PC-9 (cell line): ENCODE measurements around the gene GCSAML. TPM values are rescaled to one million over a fixed set of nuclear protein-coding genes. Genes with fewer than 3 reads are reported as not detected.

Source experiments
- BruUV-seq: library from RNA; stranded (reverse); fragments of 400-500 nt; replicated peaks from 2 replicates; lab custom pipeline; 2021; lab: Mats Ljungman, UMichigan
- CTCF ChIA-PET: fragments of 300-600 bp; sonication (Branson Sonifier 250); formaldehyde crosslinking; loops from one replicate; lab custom pipeline; 2022; ENCODE audit warnings: antibody characterized with exemption; lab: Charles Lee
- POLR2A ChIA-PET: fragments of 300-600 bp; sonication (Branson Sonifier 250); formaldehyde crosslinking; loops from one replicate; lab custom pipeline; 2022; ENCODE audit warnings: antibody characterized with exemption; ENCODE audit not compliant: unreplicated experiment; lab: Charles Lee
- DNase-seq, 2 experiments: peaks; one replicate each; pipeline versions ENCODE4 v3.0.0 to v3.0.0-alpha.2; 2015 to 2022; ENCODE audit warnings: mixed read lengths in 1 of 2
- H2AFZ ChIP-seq: fragments of 200-600 bp; sonication (generic); 2 replicates; pipeline ENCODE4 v1.8.1; 2017; ENCODE audit warnings: antibody characterized with exemption
- H3F3A ChIP-seq: fragments of 200-600 bp; sonication (generic); 2 replicates; pipeline ENCODE4 v1.8.1; 2017; ENCODE audit warnings: antibody characterized with exemption, mild to moderate bottlenecking, low read depth; ENCODE audit not compliant: insufficient read depth
- H3K27ac ChIP-seq: fragments of 200-600 bp; sonication (generic); 2 replicates; pipeline ENCODE4 v1.6.1; 2016; ENCODE audit warnings: mixed run types
- H3K27me3 ChIP-seq: fragments of 200-600 bp; sonication (generic); 2 replicates; pipeline ENCODE4 v1.6.1; 2016; ENCODE audit warnings: low read depth, mixed run types; ENCODE audit not compliant: insufficient read depth
- H3K36me3 ChIP-seq: fragments of 200-600 bp; sonication (generic); 2 replicates; pipeline ENCODE4 v1.6.1; 2016; ENCODE audit warnings: low read depth, mixed run types
- H3K4me1 ChIP-seq: fragments of 200-600 bp; sonication (generic); replicated peaks from 2 replicates; pipeline ENCODE4 v1.6.1; 2016; ENCODE audit warnings: mixed run types; ENCODE audit not compliant: insufficient read depth
- H3K4me2 ChIP-seq: fragments of 200-600 bp; sonication (generic); 2 replicates; pipeline ENCODE4 v1.6.1; 2017; ENCODE audit warnings: mixed run types
- H3K4me3 ChIP-seq: fragments of 200-600 bp; sonication (generic); 2 replicates; pipeline ENCODE4 v1.6.1; 2016; ENCODE audit warnings: mixed run types
- H3K79me2 ChIP-seq: fragments of 200-600 bp; sonication (generic); 2 replicates; pipeline ENCODE4 v1.6.1; 2017; ENCODE audit warnings: low read depth, mixed run types
- H3K9me2 ChIP-seq: fragments of 200-600 bp; sonication (generic); 2 replicates; pipeline ENCODE4 v1.8.1; 2017; ENCODE audit warnings: mild to moderate bottlenecking; ENCODE audit not compliant: insufficient read depth
- H3K9me3 ChIP-seq: fragments of 200-600 bp; sonication (generic); 2 replicates; pipeline ENCODE4 v1.8.1; 2016; ENCODE audit warnings: low read depth; ENCODE audit not compliant: insufficient read depth
- H4K20me1 ChIP-seq: fragments of 200-600 bp; sonication (generic); 2 replicates; pipeline ENCODE4 v1.8.1; 2017; ENCODE audit not compliant: insufficient read depth
- EZH2 ChIP-seq: fragments of 200-600 bp; sonication (generic); IDR thresholded peaks from 2 replicates; pipeline ENCODE4 v1.8.0; 2017; ENCODE audit warnings: antibody characterized with exemption, low read depth
- intact Hi-C: fragments of 100-400 bp; cut with micrococcal nuclease; formaldehyde crosslinking; loops from one replicate; pipeline ENCODE4 v1.10.0; 2022; ENCODE audit not compliant: unreplicated experiment
- total RNA-seq: library from RNA; stranded (reverse); gene quantifications from 2 replicates; pipeline ENCODE4 v1.2.3, GENCODE V29; 2021
- TF ChIP-seq, protein P1 (sequence below): fragments of 200-600 bp; sonication (generic); conservative IDR thresholded peaks from 2 replicates; pipeline ENCODE4 v1.6.1; 2017; ENCODE audit warnings: mixed run types, antibody characterized with exemption, mild to moderate bottlenecking, moderate library complexity

Gene GCSAML
- total RNA-seq, 1 experiment from 2014 or later = not detected

DNA sequence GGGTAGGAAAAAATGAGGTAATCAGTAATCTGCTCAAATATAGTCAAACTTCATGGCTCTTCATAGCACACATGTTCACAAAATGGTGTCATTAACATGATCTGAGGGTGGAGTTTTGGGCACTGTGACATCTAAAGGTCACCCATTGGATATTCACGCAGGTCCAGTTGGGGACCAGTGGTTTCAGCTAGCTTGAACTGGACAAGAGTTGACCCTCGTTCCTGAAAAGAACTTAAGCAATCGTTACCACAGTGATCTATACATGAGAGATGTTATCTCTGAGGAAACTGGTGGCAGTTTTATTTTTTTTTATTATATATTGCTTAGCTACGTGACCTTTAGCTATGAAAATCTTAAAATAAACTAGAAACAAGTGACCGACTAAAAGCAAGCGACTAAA is 9.7 kb upstream of the GCSAML start:
- intact Hi-C loops = no loop called here
- Histone ChIP-seq H3K4me3 (no peak overlapping the region), H2AFZ (no peak overlapping the region), H3K9me2 (no peaks in the 10 kb centered on the region), H3K4me1 (no peaks in the 10 kb centered on the region), H3K36me3 (no peaks in the 10 kb centered on the region), H3F3A (no peaks in the 10 kb centered on the region), H3K4me2 (no peak overlapping the region), H4K20me1 (no peaks in the 10 kb centered on the region), H3K79me2 (no peaks in the 10 kb centered on the region), H3K27me3 (no peaks in the 10 kb centered on the region), H3K9me3 (no peaks in the 10 kb centered on the region), H3K27ac (no peak overlapping the region)
- ChIA-PET POLR2A (interaction anchor here (0.6 kb wide), 1 partner anchor 312 kb away, joined by 3 read pairs; no protein-coding TSS in a partner anchor), CTCF (no interaction called here)
- no TSS peak for BruUV-seq
- TF ChIP-seq, protein P1, sequence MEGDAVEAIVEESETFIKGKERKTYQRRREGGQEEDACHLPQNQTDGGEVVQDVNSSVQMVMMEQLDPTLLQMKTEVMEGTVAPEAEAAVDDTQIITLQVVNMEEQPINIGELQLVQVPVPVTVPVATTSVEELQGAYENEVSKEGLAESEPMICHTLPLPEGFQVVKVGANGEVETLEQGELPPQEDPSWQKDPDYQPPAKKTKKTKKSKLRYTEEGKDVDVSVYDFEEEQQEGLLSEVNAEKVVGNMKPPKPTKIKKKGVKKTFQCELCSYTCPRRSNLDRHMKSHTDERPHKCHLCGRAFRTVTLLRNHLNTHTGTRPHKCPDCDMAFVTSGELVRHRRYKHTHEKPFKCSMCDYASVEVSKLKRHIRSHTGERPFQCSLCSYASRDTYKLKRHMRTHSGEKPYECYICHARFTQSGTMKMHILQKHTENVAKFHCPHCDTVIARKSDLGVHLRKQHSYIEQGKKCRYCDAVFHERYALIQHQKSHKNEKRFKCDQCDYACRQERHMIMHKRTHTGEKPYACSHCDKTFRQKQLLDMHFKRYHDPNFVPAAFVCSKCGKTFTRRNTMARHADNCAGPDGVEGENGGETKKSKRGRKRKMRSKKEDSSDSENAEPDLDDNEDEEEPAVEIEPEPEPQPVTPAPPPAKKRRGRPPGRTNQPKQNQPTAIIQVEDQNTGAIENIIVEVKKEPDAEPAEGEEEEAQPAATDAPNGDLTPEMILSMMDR = no peak
- TF ChIP-seq EZH2 = no peak
- DNase-seq = no peak

DNA sequence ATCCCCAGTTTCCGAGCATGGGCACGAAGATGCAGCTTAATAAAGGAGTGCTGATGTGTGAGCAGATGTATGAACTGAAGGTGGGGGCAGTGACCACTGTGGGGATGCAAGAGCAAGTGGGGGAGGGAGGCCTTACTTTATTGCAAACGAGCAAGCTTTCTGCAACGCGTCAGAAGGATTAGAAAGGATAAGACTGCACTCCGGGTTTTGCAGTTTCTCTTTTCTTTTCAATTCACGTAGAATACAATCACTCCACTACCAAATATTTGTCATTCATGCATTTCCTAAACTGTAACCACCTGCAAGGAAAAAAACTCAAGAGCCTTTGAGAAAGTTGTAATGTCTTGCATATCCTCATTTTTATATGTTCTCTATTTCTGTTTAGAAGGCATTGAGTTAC is 8.4 kb upstream of the GCSAML start:
- Histone ChIP-seq H3K4me2 (no peak overlapping the region), H3K27me3 (0 out of 2 replicates have a peak, but pooled peaks cover 5% of the 10 kb centered on the region), H3K4me3 (no peak overlapping the region), H4K20me1 (no peaks in the 10 kb centered on the region), H3K79me2 (no peaks in the 10 kb centered on the region), H3K36me3 (no peaks in the 10 kb centered on the region), H3K9me3 (no peaks in the 10 kb centered on the region), H3K4me1 (no peaks in the 10 kb centered on the region), H3K27ac (no peak overlapping the region), H2AFZ (no peak overlapping the region), H3K9me2 (no peaks in the 10 kb centered on the region), H3F3A (no peaks in the 10 kb centered on the region)
- TF ChIP-seq, protein P1 = no peak
- no peak for TF ChIP-seq EZH2
- BruUV-seq = no TSS peak
- POLR2A ChIA-PET = no interaction called here
- DNase-seq = no peak
- intact Hi-C loops = no loop called here
- CTCF ChIA-PET = no interaction called here

DNA sequence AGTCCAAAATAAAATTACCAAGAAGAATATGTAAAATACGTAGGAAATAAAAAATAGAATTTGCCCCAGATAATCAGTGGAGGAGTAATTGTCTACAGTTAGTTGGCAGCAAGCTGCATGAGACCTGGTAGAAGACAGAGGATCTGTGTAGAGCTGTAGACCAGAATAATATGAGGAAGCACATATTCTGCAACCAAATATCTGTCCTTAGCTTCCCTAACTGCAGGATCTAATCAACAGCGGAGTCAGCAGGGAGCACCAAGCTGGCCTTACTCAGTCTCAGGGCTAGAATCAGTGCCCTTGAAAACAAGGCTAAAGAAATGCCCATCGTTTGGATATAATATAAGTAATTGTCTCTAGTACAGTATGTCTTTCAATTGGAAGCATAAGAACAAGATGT is 6.1 kb upstream of the GCSAML start:
- H3F3A ChIP-seq = no peaks in the 10 kb centered on the region
- no peaks in the 10 kb centered on the region for H3K4me1 ChIP-seq
- TF ChIP-seq EZH2 = no peak
- TF ChIP-seq, protein P1 = no peak
- no peak overlapping the region for H2AFZ ChIP-seq
- H3K36me3 ChIP-seq = no peaks in the 10 kb centered on the region
- DNase-seq = no peak
- H3K79me2 ChIP-seq = no peaks in the 10 kb centered on the region
- intact Hi-C loops = no loop called here
- no peaks in the 10 kb centered on the region for H4K20me1 ChIP-seq
- H3K9me3 ChIP-seq = no peaks in the 10 kb centered on the region
- no TSS peak for BruUV-seq
- H3K9me2 ChIP-seq = no peaks in the 10 kb centered on the region
- H3K27ac ChIP-seq = no peak overlapping the region
- ChIA-PET CTCF (no interaction called here), POLR2A (no interaction called here)
- no peak overlapping the region for H3K4me3 ChIP-seq
- no peak overlapping the region for H3K4me2 ChIP-seq
- H3K27me3 ChIP-seq = 0 out of 2 replicates have a peak, but pooled peaks cover 10% of the 10 kb centered on the region
